HG02970 (cell line): ENCODE data around the gene MET.
A peak's percentile ranks its signal among the peaks of the same experiment; 100 is the strongest.
"Not testable (repeated sequence)": the region's sequence is repeated elsewhere in the genome, so short reads cannot be mapped to it uniquely, and the experiment has no call there.

Source experiments
- ATAC-seq: cut with Tn5 transposase; IDR thresholded peaks from one replicate; pipeline ENCODE4 v1.9.1; 2021; ENCODE audit warnings: mild to moderate bottlenecking, moderate library complexity, moderate number of reproducible peaks; ENCODE audit not compliant: unreplicated experiment, low FRiP score

Gene MET

DNA sequence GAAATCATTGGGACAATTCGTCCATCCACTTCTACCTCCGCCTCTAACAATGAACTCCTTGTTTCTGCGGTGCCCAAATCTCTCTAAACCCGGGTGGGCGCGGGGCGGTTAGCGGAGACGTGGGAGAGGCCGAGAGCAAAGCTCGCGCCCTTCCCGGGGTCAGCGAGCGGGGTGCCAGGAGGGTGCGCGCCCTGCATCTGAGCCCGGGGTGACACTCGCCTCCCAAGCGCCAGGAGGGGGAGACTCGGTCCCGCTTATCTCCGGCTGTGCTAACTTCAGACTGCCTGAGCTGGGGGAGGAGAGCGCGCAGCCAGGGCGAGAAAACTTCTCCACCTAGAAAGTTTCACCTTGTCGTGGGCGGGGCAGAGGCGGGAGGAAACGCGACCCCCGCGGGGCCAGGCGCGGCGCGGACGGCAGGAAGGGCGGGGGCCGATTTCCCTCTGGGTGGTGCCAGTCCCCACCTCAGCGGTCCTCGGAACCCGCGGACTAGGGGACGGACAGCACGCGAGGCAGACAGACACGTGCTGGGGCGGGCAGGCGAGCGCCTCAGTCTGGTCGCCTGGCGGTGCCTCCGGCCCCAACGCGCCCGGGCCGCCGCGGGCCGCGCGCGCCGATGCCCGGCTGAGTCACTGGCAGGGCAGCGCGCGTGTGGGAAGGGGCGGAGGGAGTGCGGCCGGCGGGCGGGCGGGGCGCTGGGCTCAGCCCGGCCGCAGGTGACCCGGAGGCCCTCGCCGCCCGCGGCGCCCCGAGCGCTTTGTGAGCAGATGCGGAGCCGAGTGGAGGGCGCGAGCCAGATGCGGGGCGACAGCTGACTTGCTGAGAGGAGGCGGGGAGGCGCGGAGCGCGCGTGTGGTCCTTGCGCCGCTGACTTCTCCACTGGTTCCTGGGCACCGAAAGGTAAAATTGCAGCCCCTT is at the start of gene MET:
TSS of gene MET (plus strand) at position 516 of the 915 bp plus-strand sequence. CDS start 26,889 bp downstream, outside the sequence.
- peak; percentile 82 for ATAC-seq

GRCh38 chr7:116626886-116627285 is 45.1 kb upstream of the MET start:
- ATAC-seq = no peak

DNA sequence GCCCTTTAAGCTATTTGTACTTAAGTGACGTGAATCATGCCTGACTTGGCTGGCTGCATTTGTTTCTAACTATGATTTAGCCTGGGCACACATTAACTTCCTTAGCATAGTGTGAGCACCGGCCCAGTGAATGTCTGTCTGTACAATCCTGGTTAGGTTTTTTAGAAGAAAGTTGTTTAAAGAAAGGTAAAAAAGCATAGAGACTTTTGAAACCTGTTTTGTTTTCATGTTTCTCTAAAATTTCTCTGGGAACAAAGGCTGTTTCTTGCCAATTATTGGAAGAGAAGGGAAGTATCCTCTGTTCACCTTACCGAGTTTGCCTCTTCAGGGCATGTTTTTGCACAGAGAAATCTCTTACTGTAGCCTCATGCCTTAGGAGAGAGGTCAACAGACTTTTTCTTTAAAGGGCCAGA is 42.9 kb upstream of the MET start:
- ATAC-seq = no peak

DNA sequence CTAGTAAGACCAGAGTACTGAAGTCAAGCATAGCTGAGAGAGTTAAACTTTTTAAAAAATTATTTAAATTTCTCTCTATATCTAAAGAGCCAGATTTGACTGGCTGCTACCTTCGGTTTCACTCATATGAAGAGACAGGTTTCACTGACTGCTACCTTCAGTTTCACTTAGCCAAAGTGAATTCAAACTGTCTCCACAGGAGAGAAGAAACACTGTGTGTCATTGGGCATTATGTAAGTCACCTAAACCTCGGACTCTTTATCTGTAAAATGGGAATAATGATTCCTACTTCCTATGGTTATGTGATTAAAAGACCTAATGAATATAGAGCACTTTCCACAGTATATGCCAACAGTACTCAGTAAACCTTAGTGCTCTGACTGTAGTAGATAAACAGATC is 41.6 kb upstream of the MET start:
- ATAC-seq = peak; percentile 91

- no peak for ATAC-seq
These were observed 40.9 kb upstream of the MET start for GRCh38 chr7:116630932-116631671.

- no peak for ATAC-seq
These were observed 40.3 kb upstream of the MET start for GRCh38 chr7:116631676-116632075.

GRCh38 chr7:116632384-116632783 is 39.6 kb upstream of the MET start:
- ATAC-seq = no peak

DNA sequence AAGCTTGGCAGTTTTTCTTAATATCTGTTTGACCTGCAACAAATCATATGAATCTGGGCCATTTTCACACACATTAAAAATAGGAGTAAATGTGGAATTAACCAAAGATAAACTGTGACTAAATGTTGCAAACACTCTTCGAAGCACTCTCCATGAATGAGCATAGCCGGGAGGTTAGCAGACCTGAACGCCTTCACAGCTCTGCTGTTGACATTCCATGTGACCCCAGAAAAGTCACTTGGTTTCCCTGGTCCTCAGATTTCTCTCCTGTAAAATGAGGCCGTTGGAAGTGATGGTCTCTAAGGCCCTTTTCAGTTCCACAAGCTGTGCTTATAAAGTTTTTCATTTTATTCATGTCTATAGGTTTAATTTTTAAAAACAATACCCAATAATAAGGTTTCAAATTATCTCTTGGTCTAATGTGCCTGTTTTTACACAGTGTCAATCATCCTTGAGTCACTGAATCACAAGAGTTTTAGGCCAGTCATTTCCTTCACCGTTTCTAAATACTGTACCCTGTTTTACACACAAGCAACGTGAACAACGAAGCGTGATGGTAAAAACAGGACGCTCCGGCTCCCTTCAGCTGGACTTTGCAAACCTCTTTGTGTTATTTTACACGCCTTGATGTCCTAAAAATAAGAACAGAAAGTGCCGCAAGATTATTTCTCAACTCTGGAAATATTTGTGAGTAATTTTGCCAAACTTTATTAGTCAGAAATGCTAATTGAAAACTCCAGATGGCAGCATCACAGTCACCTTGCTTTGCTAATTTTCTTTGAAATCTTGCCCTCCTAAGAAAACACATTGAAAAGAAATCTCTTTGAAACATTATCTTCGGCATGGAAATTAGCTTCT is 38.6 kb upstream of the MET start:
- no peak for ATAC-seq

GRCh38 chr7:116636997-116637396 is 35.0 kb upstream of the MET start:
- no peak for ATAC-seq

- not testable (repeated sequence) for ATAC-seq
These were observed 33.4 kb upstream of the MET start for GRCh38 chr7:116638592-116638991.

GRCh38 chr7:116641551-116642153 is 30.3 kb upstream of the MET start:
- no peak for ATAC-seq

- not testable (repeated sequence) for ATAC-seq
These were observed 28.8 kb upstream of the MET start for GRCh38 chr7:116643148-116643547.

GRCh38 chr7:116644628-116645027 is 27.4 kb upstream of the MET start:
- ATAC-seq = no peak

GRCh38 chr7:116647290-116647689 is 24.7 kb upstream of the MET start:
- ATAC-seq = no peak

DNA sequence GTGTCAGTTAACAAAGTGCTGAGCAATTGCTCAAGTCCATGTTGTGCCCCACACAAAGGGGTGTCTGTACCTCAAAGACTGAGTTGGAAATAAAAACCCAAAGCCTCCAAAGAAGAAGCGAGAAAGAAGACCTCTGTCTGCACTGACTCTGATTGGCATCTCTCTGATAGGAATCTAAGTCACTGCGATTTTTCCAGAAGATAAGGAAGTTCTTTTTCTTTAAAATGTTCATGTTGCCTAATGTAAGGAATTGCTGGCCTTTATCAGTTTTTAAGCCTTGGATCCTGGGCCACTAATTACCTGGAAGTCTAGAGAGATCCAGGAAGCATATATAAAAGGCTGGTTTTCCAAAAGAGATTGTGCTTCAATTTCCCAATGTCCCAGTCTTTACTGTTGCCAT is 24.1 kb upstream of the MET start:
- no peak for ATAC-seq

- ATAC-seq = no peak
These were observed 21.6 kb upstream of the MET start for GRCh38 chr7:116650436-116650835.

- ATAC-seq = no peak
These were observed 19.2 kb upstream of the MET start for GRCh38 chr7:116652793-116653192.

GRCh38 chr7:116653204-116653603 is 18.8 kb upstream of the MET start:
- no peak for ATAC-seq

GRCh38 chr7:116653646-116654045 is 18.4 kb upstream of the MET start:
- ATAC-seq = no peak

DNA sequence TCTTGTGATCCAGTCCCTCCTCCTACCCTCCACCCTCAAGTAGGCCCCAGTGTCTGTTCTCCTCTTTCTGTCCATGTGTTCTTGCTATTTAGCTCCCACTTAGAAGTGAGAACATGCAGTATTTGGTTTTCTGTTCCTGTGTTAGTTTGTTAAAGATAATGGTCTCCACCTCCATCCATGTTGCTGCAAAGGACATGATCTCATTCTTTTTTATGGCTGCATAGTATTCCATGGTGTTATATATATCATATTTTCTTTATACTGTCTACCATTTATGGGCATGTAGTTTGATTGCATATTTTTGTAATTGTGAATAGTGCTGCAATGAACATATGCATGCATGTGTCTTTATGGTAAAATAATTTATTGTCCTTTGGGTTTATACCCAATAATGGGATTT is 12.7 kb upstream of the MET start:
- not testable (repeated sequence) for ATAC-seq
